Measurements from ENCODE around the gene SLC22A14.
"Not testable (repeated sequence)": the region's sequence is repeated elsewhere in the genome, so short reads cannot be mapped to it uniquely, and the experiment has no call there.

The SLC22A14 gene

GRCh38 chr3:38281895-38282686 lies at the start of gene SLC22A14:
TSS of gene SLC22A14 (plus strand) at chr3:38282294. CDS start at chr3:38306027, 23,733 bp downstream.
- DNase-seq = no peak

GRCh38 chr3:38232701-38233100 lies 49.4 kb upstream of the SLC22A14 start:
- no peak for DNase-seq

GRCh38 chr3:38235466-38235865 lies 46.6 kb upstream of the SLC22A14 start:
- no peak for DNase-seq

- no peak for DNase-seq
Measured at GRCh38 chr3:38238416-38239008, 43.6 kb upstream of the SLC22A14 start.

GRCh38 chr3:38242812-38243211 lies 39.3 kb upstream of the SLC22A14 start:
- DNase-seq = not testable (repeated sequence)

- no peak for DNase-seq
Measured at GRCh38 chr3:38245930-38246329, 36.2 kb upstream of the SLC22A14 start.

GRCh38 chr3:38247366-38248035 lies 34.6 kb upstream of the SLC22A14 start:
- no peak for DNase-seq

GRCh38 chr3:38250198-38250597 lies 31.9 kb upstream of the SLC22A14 start:
- no peak for DNase-seq

GRCh38 chr3:38251197-38251596 lies 30.9 kb upstream of the SLC22A14 start:
- no peak for DNase-seq

- no peak for DNase-seq
Measured at GRCh38 chr3:38253704-38254103, 28.4 kb upstream of the SLC22A14 start.

GRCh38 chr3:38254872-38255271 lies 27.2 kb upstream of the SLC22A14 start:
- DNase-seq = no peak

- DNase-seq = no peak
Measured at GRCh38 chr3:38255627-38256026, 26.5 kb upstream of the SLC22A14 start.

- DNase-seq = peak; percentile 5
Measured at GRCh38 chr3:38257583-38257982, 24.5 kb upstream of the SLC22A14 start.

GRCh38 chr3:38260474-38260873 lies 21.6 kb upstream of the SLC22A14 start:
- DNase-seq = no peak

- DNase-seq = no peak
Measured at GRCh38 chr3:38264353-38264771, 17.7 kb upstream of the SLC22A14 start.

GRCh38 chr3:38264779-38265178 lies 17.3 kb upstream of the SLC22A14 start:
- DNase-seq = no peak

- DNase-seq = no peak
Measured at GRCh38 chr3:38265604-38266307, 16.3 kb upstream of the SLC22A14 start, which contains the start of gene SLC22A13. TSS of gene SLC22A13 (plus strand) at chr3:38265812. CDS start at chr3:38265861, 49 bp downstream.

- no peak for DNase-seq
Measured at GRCh38 chr3:38266810-38267209, 15.3 kb upstream of the SLC22A14 start.

- DNase-seq = no peak
Measured at GRCh38 chr3:38267662-38268061, 14.4 kb upstream of the SLC22A14 start.

GRCh38 chr3:38268087-38268486 lies 14.0 kb upstream of the SLC22A14 start:
- no peak for DNase-seq

GRCh38 chr3:38268522-38268921 lies 13.6 kb upstream of the SLC22A14 start:
- DNase-seq = no peak

- DNase-seq = no peak
Measured at GRCh38 chr3:38270606-38271005, 11.5 kb upstream of the SLC22A14 start.

GRCh38 chr3:38271553-38271952 lies 10.5 kb upstream of the SLC22A14 start:
- DNase-seq = no peak

All from CD4-positive, alpha-beta T cell treated with Interleukin-4 for 4 hours (primary cell).